ENCODE results near the gene KCNIP4.

DNA sequence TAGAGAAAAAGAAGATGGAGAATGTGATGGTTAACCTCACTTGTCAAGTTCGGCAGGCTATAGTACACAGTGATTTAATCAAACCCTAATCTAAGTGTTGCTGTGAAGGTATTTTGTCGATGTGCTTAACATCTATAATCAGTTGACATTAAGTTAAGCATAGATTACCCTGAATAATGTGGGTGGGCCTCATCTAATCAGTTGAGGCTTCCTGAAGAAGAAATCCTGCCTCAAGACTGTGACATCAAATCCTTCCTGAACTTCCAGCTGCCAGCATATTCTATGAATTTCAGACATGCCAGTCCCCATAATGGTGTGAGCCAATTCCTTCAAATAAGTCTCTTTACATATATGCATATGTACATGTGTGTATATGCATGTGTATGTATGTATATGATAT is 1066.9 kb downstream of the KCNIP4 start:
- TF ChIP-seq, protein P1, sequence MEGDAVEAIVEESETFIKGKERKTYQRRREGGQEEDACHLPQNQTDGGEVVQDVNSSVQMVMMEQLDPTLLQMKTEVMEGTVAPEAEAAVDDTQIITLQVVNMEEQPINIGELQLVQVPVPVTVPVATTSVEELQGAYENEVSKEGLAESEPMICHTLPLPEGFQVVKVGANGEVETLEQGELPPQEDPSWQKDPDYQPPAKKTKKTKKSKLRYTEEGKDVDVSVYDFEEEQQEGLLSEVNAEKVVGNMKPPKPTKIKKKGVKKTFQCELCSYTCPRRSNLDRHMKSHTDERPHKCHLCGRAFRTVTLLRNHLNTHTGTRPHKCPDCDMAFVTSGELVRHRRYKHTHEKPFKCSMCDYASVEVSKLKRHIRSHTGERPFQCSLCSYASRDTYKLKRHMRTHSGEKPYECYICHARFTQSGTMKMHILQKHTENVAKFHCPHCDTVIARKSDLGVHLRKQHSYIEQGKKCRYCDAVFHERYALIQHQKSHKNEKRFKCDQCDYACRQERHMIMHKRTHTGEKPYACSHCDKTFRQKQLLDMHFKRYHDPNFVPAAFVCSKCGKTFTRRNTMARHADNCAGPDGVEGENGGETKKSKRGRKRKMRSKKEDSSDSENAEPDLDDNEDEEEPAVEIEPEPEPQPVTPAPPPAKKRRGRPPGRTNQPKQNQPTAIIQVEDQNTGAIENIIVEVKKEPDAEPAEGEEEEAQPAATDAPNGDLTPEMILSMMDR (IDR thresholded peaks at IDR 0.05): no peak
- TF ChIP-seq EZH2phosphoT487 (IDR thresholded peaks at IDR 0.05) (no peak), EZH2 (IDR thresholded peaks at IDR 0.05) (no peak)
